Measurements from ENCODE around the gene TENT4B.
"Not testable (repeated sequence)": the region's sequence is repeated elsewhere in the genome, so short reads cannot be mapped to it uniquely, and the experiment has no call there.

The TENT4B gene

DNA sequence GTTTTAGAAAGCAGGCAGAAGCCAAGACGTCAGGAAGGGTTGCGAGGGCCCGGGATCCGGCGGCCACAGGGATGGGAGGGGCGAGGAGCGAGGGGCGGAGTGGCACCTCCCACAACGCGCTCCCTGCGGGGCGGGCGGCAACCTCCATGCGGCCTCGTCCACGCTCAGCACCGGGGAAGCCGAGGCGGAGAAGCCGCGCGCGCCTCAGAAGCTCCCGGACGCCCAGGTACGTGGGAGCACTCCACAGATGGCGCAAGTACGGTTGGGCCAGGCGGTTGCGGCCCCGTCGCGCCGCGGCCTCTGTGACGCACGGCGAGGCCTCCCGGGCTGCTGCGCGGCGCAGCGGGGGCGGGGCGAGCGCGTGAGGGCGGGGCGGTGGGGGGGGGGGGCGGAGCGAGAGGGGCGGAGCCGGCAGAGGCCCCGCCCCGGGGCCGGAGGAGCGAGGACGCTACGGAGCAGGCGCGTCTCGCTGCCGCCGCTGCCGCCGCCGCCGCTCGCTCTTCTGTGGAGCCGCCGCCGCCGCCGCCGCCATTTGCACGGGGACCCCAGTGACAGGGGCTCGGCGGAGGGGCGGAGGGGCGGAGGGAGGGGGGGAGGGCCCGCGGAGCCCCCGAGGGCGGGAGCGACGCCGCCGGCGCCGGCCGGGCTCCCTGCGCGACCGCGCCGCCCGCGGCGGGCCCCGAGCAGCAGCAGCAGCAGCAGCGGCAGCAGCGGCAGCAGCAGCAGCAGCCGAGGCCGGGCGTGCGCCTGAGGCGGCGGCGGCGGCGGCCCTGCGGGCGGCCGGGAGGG lies at the start of gene TENT4B:
TENT4B (plus strand) TSS at position 500 of the 789 bp plus-strand sequence. CDS start 316 bp downstream, outside the sequence.
- peak; percentile 93 for DNase-seq

GRCh38 chr16:50103764-50104163 lies 49.3 kb upstream of the TENT4B start:
- no peak for DNase-seq

DNA sequence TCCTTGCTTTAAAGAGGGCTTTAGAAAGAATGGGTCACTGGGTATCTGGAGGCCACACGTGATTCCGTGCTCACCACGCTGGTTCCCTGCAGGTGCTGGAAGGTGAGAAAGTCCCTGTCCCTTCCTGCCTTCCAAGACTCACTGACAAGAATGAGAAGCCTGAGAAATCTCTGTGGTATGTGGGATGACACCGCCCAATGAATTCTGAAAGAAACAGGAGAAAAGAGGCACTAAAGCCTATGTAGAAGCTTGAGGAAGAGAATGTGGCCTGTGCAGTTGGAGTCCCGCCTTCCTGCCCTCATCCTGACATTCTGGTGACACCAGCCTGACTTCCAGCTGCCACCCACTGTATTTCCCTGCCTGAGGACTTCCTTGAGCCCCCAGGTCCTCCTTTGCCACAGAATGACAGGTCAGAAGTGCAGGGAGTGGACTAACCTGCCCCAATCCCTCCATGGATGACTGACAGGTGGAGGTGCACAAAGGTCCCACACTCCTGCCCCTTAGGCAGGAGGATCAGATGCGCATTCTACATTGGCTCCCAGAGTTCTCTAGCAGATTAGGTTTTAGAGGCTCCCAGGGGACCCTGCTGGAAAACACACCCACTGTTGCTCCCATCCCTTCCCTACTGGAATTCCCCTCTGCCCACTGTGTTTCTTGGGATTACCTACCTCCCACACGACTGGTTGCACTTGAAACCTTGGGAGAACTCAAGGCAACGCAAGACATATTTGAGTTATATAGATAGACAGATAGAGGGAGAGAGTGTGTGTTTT lies 38.6 kb upstream of the TENT4B start:
- no peak for DNase-seq

- DNase-seq = no peak
Observed at GRCh38 chr16:50120711-50121110, 32.4 kb upstream of the TENT4B start.

- no peak for DNase-seq
Observed at GRCh38 chr16:50121278-50121677, 31.8 kb upstream of the TENT4B start.

DNA sequence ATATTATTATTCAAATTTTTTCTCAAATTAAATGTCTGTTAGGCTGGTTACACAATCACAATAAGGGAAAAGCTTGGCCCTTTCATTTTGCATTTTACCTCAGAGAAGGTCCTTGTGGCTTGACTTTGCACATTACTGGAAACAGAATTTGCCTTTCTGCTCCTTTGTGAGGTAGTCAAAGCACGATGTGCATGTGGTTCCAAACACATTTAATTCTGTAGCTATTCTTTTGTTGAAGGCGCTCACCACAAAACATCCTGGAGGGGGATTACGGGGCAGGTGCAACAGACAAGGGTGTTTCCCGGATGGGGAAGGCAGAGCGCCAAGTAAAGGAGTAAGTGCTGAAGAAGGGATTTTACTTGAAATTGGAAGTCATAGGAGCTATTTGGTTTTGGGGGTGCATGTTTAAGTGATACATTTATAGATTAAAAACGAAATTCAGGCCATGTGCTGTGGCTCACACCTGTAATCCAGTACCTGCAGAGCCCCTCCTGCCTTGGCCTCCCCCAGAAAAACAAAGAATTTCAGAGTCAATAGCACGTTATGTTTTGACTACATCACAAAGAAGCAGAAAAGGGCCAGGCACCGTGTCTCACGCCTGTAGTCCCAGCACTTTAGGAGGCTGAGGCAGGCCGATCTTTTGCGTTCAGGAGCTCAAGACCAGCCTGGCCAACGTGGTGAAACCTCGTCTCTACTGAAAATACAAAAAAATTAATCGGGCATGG lies 31.2 kb upstream of the TENT4B start:
- DNase-seq = peak; percentile 28

- no peak for DNase-seq
Observed at GRCh38 chr16:50123417-50123816, 29.7 kb upstream of the TENT4B start.

DNA sequence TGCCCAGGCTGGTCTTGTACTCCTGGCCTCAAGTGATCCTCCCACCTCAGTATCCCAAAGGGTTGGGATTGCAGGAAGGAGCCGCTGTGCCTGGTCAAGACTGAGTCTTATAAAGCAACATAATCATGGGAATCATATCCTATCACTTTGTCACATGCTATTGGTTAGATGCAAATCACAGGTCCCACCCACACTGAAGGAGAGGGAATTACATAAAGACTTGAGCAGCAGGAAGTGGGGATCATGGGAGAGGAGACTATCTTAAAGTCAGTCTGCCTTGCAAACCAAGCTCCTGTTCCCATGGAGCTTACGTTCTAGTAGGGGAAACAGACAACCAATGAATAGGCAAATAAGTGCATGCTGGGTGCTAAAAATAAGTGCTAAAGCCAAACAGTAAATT lies 28.3 kb upstream of the TENT4B start:
- DNase-seq = no peak

GRCh38 chr16:50126183-50126582 lies 26.9 kb upstream of the TENT4B start:
- DNase-seq = no peak

DNA sequence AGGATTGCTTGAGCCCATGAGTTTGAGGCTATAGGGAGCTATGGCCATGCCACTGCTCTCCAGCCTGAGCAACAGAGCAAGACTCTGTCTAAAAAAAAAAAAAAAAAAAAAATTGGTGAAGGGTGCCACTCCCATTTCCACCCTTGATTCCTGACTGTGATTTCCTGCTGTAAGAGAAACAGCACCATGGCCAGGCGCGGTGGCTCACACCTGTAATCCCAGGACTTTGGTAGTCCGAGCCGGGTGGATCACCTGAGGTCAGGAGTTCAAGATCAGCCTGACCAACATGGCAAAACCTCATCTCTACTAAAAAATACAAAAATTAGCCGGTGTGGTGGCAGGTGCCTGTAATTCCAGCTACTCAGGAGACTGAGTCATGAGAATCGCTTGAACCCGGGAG lies 20.5 kb upstream of the TENT4B start:
- DNase-seq = not testable (repeated sequence)

- no peak for DNase-seq
Observed at GRCh38 chr16:50133214-50133613, 19.9 kb upstream of the TENT4B start.

DNA sequence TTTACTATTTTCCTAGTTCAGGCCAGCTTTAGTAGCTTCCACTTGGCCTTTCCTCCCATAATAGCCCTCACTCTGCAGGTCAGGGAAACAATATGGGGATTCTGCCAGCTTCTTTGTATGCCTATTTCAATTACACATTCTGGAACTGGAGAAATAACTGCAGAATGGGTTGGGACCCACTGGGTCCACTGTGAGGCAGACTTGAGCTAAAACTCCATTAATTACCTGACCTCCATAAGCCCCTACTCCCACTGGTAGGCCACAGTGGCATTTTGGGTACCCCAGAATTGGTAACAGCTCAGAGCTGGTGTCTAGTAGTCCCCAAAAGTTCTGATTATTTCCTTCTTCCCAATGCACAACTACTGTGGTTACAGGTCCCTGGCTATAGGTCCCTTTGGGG lies 16.7 kb upstream of the TENT4B start:
- no peak for DNase-seq

GRCh38 chr16:50137268-50137667 lies 15.8 kb upstream of the TENT4B start:
- no peak for DNase-seq

- no peak for DNase-seq
Observed at GRCh38 chr16:50139580-50139979, 13.5 kb upstream of the TENT4B start.

DNA sequence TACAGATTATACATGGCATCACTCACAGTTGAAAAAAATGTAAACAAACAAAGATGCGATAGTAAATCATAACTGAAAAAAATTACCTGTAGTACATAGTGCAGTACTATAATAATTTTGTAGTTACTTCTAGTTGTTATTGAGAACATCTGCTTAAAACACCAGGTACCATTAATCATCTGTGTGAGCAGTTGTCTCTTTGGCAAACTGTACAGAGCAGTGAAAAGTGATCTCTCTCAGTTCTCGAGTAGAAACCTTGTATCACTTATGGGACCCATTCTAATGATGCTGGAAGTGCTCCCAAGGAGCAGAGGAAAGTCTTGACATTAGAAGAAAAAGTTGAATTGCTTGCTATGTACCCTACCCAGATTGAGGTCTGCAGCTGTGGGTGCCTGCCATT lies 8.9 kb upstream of the TENT4B start:
- no peak for DNase-seq

DNA sequence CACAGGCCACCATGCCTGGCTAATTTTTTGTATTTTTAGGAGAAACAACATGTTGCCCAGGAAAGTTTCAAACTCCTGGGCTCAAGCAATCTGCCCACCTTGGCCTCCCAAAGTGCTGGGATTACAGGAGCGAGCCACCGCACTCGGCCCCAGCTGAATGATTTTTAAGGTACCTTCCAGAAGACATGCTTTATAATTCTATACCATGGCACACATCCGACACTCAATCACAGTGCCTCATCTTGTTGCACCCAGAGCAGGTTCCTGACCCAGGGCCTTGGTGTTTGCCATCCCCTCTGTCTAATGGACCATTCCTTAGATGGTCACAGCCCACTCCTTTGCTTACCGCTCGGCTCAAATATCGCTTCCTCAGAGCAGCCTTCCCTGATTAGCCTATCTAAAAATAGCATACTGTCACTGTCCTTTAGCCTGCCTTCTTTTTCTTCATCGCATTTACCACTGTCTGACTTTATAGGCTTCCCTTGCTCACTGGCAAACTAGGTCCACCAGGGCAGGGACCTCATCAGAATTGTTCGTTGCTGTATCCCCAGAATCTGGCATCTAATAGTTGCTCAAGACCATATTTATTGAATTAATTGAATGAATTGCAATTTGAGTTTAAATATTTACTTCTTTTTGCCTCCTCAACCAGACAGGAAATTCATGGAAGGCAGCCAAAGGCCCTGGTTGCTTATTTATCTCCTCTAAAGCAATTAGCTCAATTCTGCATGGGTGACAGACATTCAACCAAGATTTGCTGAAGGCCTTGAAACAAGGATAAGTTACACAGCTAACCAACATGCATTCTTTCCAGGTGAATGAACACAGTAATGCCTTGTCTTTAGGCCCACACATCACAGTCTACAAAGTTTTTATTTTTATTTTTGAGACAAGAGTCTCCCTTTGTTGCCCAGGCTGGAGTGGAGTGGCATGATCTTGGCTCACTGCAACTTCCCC lies 6.3 kb upstream of the TENT4B start:
- no peak for DNase-seq

GRCh38 chr16:50151322-50151721 lies 1.8 kb upstream of the TENT4B start:
- no peak for DNase-seq

- DNase-seq = no peak
Observed at GRCh38 chr16:50151756-50152155, 1.4 kb upstream of the TENT4B start.

- DNase-seq = peak; percentile 75
Observed at GRCh38 chr16:50152351-50152806, 727 bp upstream of the TENT4B start.

- no peak for DNase-seq
Observed at GRCh38 chr16:50153596-50154419, 702 bp downstream of the TENT4B start.

DNA sequence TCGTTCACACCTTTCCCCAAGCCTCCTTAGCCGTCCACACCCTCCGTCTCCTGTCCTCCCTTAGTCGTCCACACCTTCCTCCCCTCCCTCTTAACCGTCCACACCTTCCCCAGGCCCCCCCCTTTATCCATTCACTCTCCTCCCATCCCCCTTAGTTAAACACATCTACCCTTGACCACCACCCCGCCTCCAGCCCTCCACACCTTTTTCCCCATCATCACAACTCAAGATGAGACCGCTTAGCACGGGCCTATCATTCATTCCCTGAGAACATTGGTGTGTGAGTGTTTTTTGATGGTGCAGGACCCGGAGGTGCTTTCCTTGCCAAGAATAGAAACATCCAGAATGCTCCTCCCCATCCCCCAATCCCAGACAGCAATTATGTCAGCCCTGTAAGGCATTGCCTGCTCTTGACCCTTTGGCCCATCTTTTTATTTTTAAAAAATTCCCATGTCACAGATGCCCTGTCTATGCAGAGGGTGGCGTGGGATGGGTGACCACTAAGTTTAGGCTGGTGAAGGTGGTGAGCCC lies 1.4 kb downstream of the TENT4B start:
- no peak for DNase-seq
